GM23338 (cell line): Measurements from ENCODE around the gene CACNA2D3. TPM values are rescaled to one million over a fixed set of nuclear protein-coding genes. Genes with fewer than 3 reads are reported as not detected.

Experiments used
- ATAC-seq: fragments of 200-7000 bp; cut with Tn5 transposase; 3 replicates; pipeline ENCODE4 v1.9.1; 2020
- DNase-seq: peaks from one replicate; pipeline ENCODE4 v3.0.0-alpha.2; 2015; ENCODE audit warnings: low spot score
- H2AFZ ChIP-seq: fragments of 200-600 bp; sonication (generic); 2 replicates; pipeline ENCODE4 v1.8.0; 2016; ENCODE audit warnings: antibody characterized with exemption, mild to moderate bottlenecking, moderate library complexity
- H3F3A ChIP-seq: fragments of 200-600 bp; sonication (generic); replicated peaks from 2 replicates; pipeline ENCODE4 v1.8.0; 2017; ENCODE audit warnings: antibody characterized with exemption, mixed run types, low read depth
- H3K27ac ChIP-seq: fragments of 200-600 bp; sonication (generic); 2 replicates; pipeline ENCODE4 v1.6.1; 2016; ENCODE audit warnings: low read depth
- H3K27me3 ChIP-seq: fragments of 200-600 bp; sonication (generic); 2 replicates; pipeline ENCODE4 v1.8.0; 2016; ENCODE audit warnings: mild to moderate bottlenecking, mixed run types, moderate library complexity; ENCODE audit not compliant: insufficient read depth
- H3K36me3 ChIP-seq: fragments of 200-600 bp; sonication (generic); 2 replicates; pipeline ENCODE4 v1.8.0; 2016; ENCODE audit warnings: mild to moderate bottlenecking; ENCODE audit not compliant: insufficient read depth
- H3K4me1 ChIP-seq: fragments of 200-600 bp; sonication (generic); 2 replicates; pipeline ENCODE4 v1.8.0; 2016; ENCODE audit warnings: mild to moderate bottlenecking, moderate library complexity; ENCODE audit not compliant: insufficient read depth
- H3K4me2 ChIP-seq: fragments of 200-600 bp; sonication (generic); 2 replicates; pipeline ENCODE4 v1.7.1; 2017; ENCODE audit warnings: mixed run types
- H3K4me3 ChIP-seq: fragments of 200-600 bp; sonication (generic); 2 replicates; pipeline ENCODE4 v1.6.1; 2016; ENCODE audit warnings: mixed run types
- H3K79me2 ChIP-seq: fragments of 200-600 bp; sonication (generic); replicated peaks from 2 replicates; pipeline ENCODE4 v1.8.0; 2017; ENCODE audit warnings: mild to moderate bottlenecking; ENCODE audit not compliant: insufficient read depth
- H3K9me2 ChIP-seq: fragments of 200-600 bp; sonication (generic); 2 replicates; pipeline ENCODE4 v1.8.0; 2017; ENCODE audit not compliant: insufficient read depth
- H4K20me1 ChIP-seq: fragments of 200-600 bp; sonication (generic); replicated peaks from 2 replicates; pipeline ENCODE4 v1.8.0; 2017; ENCODE audit warnings: mild to moderate bottlenecking; ENCODE audit not compliant: insufficient read depth
- H3K27ac Mint-ChIP-seq: 2 replicates; pipeline ENCODE4 v1.8.0; 2020; ENCODE audit warnings: inconsistent platforms, mild to moderate bottlenecking, moderate library complexity, mixed read lengths
- H3K27me3 Mint-ChIP-seq: 3 replicates; pipeline ENCODE4 v1.8.0; 2022; ENCODE audit warnings: low read depth, mild to moderate bottlenecking, moderate library complexity, mixed read lengths, inconsistent platforms; ENCODE audit not compliant: insufficient read depth, poor library complexity
- H3K36me3 Mint-ChIP-seq: 3 replicates; pipeline ENCODE4 v1.8.0; 2021; ENCODE audit warnings: low read depth, mild to moderate bottlenecking, inconsistent platforms, moderate library complexity, mixed read lengths
- H3K4me1 Mint-ChIP-seq: 3 replicates; pipeline ENCODE4 v1.8.0; 2020; ENCODE audit warnings: mild to moderate bottlenecking, inconsistent platforms, mixed read lengths
- H3K4me3 Mint-ChIP-seq: 3 replicates; pipeline ENCODE4 v1.8.0; 2021; ENCODE audit warnings: moderate library complexity, mild to moderate bottlenecking, inconsistent platforms, mixed read lengths
- H3K9me3 Mint-ChIP-seq: 3 replicates; pipeline ENCODE4 v1.8.0; 2020; ENCODE audit warnings: moderate library complexity, mild to moderate bottlenecking, inconsistent platforms, mixed read lengths
- EZH2 ChIP-seq: fragments of 200-600 bp; sonication (generic); IDR thresholded peaks from one replicate; pipeline ENCODE4 v1.8.0; 2017; ENCODE audit warnings: antibody characterized with exemption, mild to moderate bottlenecking, low read depth; ENCODE audit not compliant: unreplicated experiment
- EZH2phosphoT487 ChIP-seq: fragments of 200-600 bp; sonication (generic); IDR thresholded peaks from one replicate; pipeline ENCODE4 v1.8.1; 2018; ENCODE audit warnings: antibody characterized with exemption; ENCODE audit not compliant: unreplicated experiment
- POLR2AphosphoS5 ChIP-seq: IDR thresholded peaks from 2 replicates; pipeline ENCODE4 v1.6.1; 2016; ENCODE audit warnings: antibody characterized with exemption, low read depth
- ZNF114 ChIP-seq: fragments of 250-450 bp; sonication (Bioruptor Pico); IDR thresholded peaks from 2 replicates; pipeline ENCODE4 v1.5.0; 2020; ENCODE audit warnings: mild to moderate bottlenecking, moderate library complexity
- ZNF331 ChIP-seq: fragments of 250-450 bp; sonication (Bioruptor Pico); IDR thresholded peaks from 2 replicates; pipeline ENCODE4 v1.5.0; 2020; ENCODE audit warnings: low read depth, mild to moderate bottlenecking, moderate library complexity
- polyA plus RNA-seq: library from polyadenylated mRNA; unstranded; fragments of >200 nt; fragmentation: Nextera tagmentation; extraction: Ambion mirVana; gene quantifications from 2 replicates; pipeline ENCODE4 v1.2.1, GENCODE V29; 2016
- total RNA-seq: library from RNA; depleted of rRNA; stranded (reverse); fragments of >200 nt; shearing (Covaris generic); gene quantifications from 2 replicates; pipeline ENCODE4 v1.2.3, GENCODE V29; 2014
- TF ChIP-seq, protein P1 (sequence below), 2 experiments: fragments of 200-600 bp in 1 of 2; sonication (generic) in 1 of 2; conservative IDR thresholded peaks; 2 replicates each; pipeline versions ENCODE4 v1.5.1 to v1.6.1; 2016 to 2017; ENCODE audit warnings: antibody characterized with exemption in 2 of 2, low read depth in 2 of 2, mild to moderate bottlenecking in 2 of 2, moderate library complexity in 1 of 2
- TF ChIP-seq, protein P2 (sequence below): IDR thresholded peaks from one replicate; pipeline ENCODE4 v1.6.1; 2018; ENCODE audit warnings: antibody characterized with exemption; ENCODE audit not compliant: unreplicated experiment
- TF ChIP-seq, protein P3 (sequence below): fragments of 250-450 bp; sonication (Bioruptor Pico); IDR thresholded peaks from 2 replicates; pipeline ENCODE4 v1.5.0; 2020; ENCODE audit warnings: mild to moderate bottlenecking, moderate library complexity

The CACNA2D3 gene
- total and polyA plus RNA-seq, 2 experiments from 2014 or later = 2.2 to 2.3 TPM

DNA sequence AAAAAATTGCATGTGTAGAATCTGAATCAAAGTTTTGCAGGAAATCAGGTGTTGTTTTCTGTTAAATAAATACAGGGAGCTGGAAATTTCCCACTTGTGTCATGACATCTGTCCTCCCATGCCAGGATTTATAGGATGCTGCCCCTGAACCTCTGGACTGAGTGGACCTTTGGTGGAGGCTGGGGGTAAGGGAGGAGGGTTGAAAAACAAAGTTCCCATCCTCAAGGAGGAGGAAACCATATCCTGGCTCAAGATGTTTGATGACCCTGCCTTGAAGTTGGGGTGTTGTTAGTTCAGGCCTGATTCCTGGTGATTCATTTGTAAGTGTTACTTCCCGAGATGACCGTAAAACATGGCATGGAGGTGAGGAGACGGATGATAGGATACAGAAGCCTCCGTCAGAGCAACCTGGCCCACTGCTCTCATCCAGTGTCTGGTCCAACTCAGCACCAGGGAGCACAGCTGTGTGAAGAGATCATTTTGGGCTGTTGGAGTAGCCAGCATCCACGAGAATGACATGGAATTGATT is 223.6 kb downstream of the CACNA2D3 start:
- Mint-ChIP-seq H3K4me3 (no peak overlapping the region), H3K9me3 (no peaks in the 10 kb centered on the region), H3K36me3 (no peaks in the 10 kb centered on the region), H3K27ac (no peak overlapping the region), H3K27me3 (peaks cover 8% of the 10 kb centered on the region), H3K4me1 (peaks cover 37% of the 10 kb centered on the region)
- ATAC-seq = no peak; the same call in 2 of the 3 replicates
- Histone ChIP-seq H2AFZ (no peak overlapping the region), H3K79me2 (no peaks in the 10 kb centered on the region), H3K27me3 (no peaks in the 10 kb centered on the region), H3K27ac (0 out of 2 replicates have a peak overlapping the region, but pooled peaks have one; percentile 52), H3F3A (no peaks in the 10 kb centered on the region), H3K4me2 (no peak overlapping the region), H3K4me1 (peaks cover 16% of the 10 kb centered on the region), H3K4me3 (no peak overlapping the region), H3K36me3 (no peaks in the 10 kb centered on the region), H4K20me1 (no peaks in the 10 kb centered on the region), H3K9me2 (0 out of 2 replicates have a peak, but pooled peaks cover 8% of the 10 kb centered on the region)
- TF ChIP-seq, protein P1, sequence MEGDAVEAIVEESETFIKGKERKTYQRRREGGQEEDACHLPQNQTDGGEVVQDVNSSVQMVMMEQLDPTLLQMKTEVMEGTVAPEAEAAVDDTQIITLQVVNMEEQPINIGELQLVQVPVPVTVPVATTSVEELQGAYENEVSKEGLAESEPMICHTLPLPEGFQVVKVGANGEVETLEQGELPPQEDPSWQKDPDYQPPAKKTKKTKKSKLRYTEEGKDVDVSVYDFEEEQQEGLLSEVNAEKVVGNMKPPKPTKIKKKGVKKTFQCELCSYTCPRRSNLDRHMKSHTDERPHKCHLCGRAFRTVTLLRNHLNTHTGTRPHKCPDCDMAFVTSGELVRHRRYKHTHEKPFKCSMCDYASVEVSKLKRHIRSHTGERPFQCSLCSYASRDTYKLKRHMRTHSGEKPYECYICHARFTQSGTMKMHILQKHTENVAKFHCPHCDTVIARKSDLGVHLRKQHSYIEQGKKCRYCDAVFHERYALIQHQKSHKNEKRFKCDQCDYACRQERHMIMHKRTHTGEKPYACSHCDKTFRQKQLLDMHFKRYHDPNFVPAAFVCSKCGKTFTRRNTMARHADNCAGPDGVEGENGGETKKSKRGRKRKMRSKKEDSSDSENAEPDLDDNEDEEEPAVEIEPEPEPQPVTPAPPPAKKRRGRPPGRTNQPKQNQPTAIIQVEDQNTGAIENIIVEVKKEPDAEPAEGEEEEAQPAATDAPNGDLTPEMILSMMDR (conservative IDR thresholded peaks at IDR 0.05; ENCODE audit: low read depth in 2 of 2) = no peak
- no peak for TF ChIP-seq POLR2AphosphoS5
- TF ChIP-seq, protein P2, sequence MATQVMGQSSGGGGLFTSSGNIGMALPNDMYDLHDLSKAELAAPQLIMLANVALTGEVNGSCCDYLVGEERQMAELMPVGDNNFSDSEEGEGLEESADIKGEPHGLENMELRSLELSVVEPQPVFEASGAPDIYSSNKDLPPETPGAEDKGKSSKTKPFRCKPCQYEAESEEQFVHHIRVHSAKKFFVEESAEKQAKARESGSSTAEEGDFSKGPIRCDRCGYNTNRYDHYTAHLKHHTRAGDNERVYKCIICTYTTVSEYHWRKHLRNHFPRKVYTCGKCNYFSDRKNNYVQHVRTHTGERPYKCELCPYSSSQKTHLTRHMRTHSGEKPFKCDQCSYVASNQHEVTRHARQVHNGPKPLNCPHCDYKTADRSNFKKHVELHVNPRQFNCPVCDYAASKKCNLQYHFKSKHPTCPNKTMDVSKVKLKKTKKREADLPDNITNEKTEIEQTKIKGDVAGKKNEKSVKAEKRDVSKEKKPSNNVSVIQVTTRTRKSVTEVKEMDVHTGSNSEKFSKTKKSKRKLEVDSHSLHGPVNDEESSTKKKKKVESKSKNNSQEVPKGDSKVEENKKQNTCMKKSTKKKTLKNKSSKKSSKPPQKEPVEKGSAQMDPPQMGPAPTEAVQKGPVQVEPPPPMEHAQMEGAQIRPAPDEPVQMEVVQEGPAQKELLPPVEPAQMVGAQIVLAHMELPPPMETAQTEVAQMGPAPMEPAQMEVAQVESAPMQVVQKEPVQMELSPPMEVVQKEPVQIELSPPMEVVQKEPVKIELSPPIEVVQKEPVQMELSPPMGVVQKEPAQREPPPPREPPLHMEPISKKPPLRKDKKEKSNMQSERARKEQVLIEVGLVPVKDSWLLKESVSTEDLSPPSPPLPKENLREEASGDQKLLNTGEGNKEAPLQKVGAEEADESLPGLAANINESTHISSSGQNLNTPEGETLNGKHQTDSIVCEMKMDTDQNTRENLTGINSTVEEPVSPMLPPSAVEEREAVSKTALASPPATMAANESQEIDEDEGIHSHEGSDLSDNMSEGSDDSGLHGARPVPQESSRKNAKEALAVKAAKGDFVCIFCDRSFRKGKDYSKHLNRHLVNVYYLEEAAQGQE = no peak
- no peak for TF ChIP-seq ZNF331 (CRISPR knock-in tag)
- TF ChIP-seq EZH2 = no peak
- TF ChIP-seq ZNF114 = no peak
- TF ChIP-seq, protein P3, sequence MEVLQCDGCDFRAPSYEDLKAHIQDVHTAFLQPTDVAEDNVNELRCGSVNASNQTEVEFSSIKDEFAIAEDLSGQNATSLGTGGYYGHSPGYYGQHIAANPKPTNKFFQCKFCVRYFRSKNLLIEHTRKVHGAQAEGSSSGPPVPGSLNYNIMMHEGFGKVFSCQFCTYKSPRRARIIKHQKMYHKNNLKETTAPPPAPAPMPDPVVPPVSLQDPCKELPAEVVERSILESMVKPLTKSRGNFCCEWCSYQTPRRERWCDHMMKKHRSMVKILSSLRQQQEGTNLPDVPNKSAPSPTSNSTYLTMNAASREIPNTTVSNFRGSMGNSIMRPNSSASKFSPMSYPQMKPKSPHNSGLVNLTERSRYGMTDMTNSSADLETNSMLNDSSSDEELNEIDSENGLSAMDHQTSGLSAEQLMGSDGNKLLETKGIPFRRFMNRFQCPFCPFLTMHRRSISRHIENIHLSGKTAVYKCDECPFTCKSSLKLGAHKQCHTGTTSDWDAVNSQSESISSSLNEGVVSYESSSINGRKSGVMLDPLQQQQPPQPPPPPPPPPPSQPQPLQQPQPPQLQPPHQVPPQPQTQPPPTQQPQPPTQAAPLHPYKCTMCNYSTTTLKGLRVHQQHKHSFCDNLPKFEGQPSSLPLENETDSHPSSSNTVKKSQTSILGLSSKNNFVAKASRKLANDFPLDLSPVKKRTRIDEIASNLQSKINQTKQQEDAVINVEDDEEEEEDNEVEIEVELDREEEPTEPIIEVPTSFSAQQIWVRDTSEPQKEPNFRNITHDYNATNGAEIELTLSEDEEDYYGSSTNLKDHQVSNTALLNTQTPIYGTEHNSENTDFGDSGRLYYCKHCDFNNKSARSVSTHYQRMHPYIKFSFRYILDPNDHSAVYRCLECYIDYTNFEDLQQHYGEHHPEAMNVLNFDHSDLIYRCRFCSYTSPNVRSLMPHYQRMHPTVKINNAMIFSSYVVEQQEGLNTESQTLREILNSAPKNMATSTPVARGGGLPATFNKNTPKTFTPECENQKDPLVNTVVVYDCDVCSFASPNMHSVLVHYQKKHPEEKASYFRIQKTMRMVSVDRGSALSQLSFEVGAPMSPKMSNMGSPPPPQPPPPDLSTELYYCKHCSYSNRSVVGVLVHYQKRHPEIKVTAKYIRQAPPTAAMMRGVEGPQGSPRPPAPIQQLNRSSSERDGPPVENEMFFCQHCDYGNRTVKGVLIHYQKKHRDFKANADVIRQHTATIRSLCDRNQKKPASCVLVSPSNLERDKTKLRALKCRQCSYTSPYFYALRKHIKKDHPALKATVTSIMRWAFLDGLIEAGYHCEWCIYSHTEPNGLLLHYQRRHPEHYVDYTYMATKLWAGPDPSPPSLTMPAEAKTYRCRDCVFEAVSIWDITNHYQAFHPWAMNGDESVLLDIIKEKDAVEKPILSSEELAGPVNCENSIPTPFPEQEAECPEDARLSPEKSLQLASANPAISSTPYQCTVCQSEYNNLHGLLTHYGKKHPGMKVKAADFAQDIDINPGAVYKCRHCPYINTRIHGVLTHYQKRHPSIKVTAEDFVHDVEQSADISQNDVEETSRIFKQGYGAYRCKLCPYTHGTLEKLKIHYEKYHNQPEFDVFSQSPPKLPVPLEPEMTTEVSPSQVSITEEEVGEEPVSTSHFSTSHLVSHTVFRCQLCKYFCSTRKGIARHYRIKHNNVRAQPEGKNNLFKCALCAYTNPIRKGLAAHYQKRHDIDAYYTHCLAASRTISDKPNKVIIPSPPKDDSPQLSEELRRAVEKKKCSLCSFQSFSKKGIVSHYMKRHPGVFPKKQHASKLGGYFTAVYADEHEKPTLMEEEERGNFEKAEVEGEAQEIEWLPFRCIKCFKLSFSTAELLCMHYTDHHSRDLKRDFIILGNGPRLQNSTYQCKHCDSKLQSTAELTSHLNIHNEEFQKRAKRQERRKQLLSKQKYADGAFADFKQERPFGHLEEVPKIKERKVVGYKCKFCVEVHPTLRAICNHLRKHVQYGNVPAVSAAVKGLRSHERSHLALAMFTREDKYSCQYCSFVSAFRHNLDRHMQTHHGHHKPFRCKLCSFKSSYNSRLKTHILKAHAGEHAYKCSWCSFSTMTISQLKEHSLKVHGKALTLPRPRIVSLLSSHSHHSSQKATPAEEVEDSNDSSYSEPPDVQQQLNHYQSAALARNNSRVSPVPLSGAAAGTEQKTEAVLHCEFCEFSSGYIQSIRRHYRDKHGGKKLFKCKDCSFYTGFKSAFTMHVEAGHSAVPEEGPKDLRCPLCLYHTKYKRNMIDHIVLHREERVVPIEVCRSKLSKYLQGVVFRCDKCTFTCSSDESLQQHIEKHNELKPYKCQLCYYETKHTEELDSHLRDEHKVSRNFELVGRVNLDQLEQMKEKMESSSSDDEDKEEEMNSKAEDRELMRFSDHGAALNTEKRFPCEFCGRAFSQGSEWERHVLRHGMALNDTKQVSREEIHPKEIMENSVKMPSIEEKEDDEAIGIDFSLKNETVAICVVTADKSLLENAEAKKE = no peak
- TF ChIP-seq EZH2phosphoT487 = no peak
- peak; percentile 23 for DNase-seq
